GM12892 (cell line): ENCODE measurements around the gene SMARCD3.

Experiments
- POLR2A ChIP-seq: IDR thresholded peaks from 2 replicates; pipeline ENCODE4 v1.6.1; 2011; ENCODE audit warnings: low read depth, low read length, control low read depth
- POLR2AphosphoS5 ChIP-seq: IDR thresholded peaks from 2 replicates; pipeline ENCODE4 v1.6.1; 2011; ENCODE audit warnings: low read depth, low read length, control low read depth

GRCh38 chr7:151261529-151261928 is 13.0 kb upstream of the SMARCD3 start:
- TF ChIP-seq POLR2AphosphoS5: no peak
- no peak for TF ChIP-seq POLR2A
